IMR-90 (cell line): Measurements from ENCODE around the gene GALNT14. TPM values are rescaled to one million over a fixed set of nuclear protein-coding genes. Genes with fewer than 3 reads are reported as not detected.

ENCODE experiments used
- ATAC-seq: fragments of 200-7000 bp; cut with Tn5 transposase; 2 replicates; pipeline ENCODE4 v1.9.1; 2020; ENCODE audit warnings: low read depth, mild to moderate bottlenecking, moderate library complexity
- BruUV-seq: library from RNA; stranded (reverse); fragments of 400-500 nt; replicated peaks from 2 replicates; lab custom pipeline; 2021; lab: Mats Ljungman, UMichigan
- CTCF ChIA-PET: fragments of 300-600 bp; formaldehyde crosslinking; extraction: SDS; loops from one replicate; lab custom pipeline; 2021; ENCODE audit warnings: antibody characterized with exemption; lab: Yijun Ruan, JAX
- POLR2A ChIA-PET: fragments of 300-600 bp; sonication (Branson Sonifier 250); formaldehyde crosslinking; loops from one replicate; lab custom pipeline; 2022; ENCODE audit warnings: antibody characterized with exemption; ENCODE audit not compliant: unreplicated experiment; lab: Charles Lee
- DNase-seq: peaks from one replicate; pipeline ENCODE4 v3.0.0; 2013
- H2AFZ ChIP-seq: replicated peaks from 2 replicates; pipeline ENCODE3; 2013; ENCODE audit warnings: low read length, mild to moderate bottlenecking; ENCODE audit not compliant: poor library complexity
- H2AK5ac ChIP-seq: 2 replicates; pipeline ENCODE4 v1.6.1; 2013; ENCODE audit warnings: low read depth, low read length, inconsistent platforms
- H2AK9ac ChIP-seq: replicated peaks from 2 replicates; pipeline ENCODE3; 2013; ENCODE audit warnings: mild to moderate bottlenecking, low read depth, low read length, moderate library complexity; ENCODE audit not compliant: poor library complexity
- H2BK120ac ChIP-seq: 2 replicates; pipeline ENCODE4 v1.6.1; 2013; ENCODE audit warnings: low read depth, low read length, inconsistent platforms
- H2BK15ac ChIP-seq: 3 replicates; pipeline ENCODE4 v1.6.1; 2013; ENCODE audit warnings: low read depth, low read length, inconsistent platforms
- H2BK20ac ChIP-seq: 2 replicates; pipeline ENCODE4 v1.6.1; 2013; ENCODE audit warnings: low read depth, mild to moderate bottlenecking, inconsistent platforms, low read length, moderate library complexity
- H2BK5ac ChIP-seq: 2 replicates; pipeline ENCODE4 v1.6.1; 2013; ENCODE audit warnings: mild to moderate bottlenecking, low read depth, low read length, inconsistent platforms; ENCODE audit not compliant: poor library complexity, severe bottlenecking
- H3K14ac ChIP-seq: replicated peaks from 2 replicates; pipeline ENCODE4 v1.6.1; 2013; ENCODE audit warnings: low read depth, low read length, inconsistent platforms
- H3K18ac ChIP-seq: 2 replicates; pipeline ENCODE4 v1.6.1; 2013; ENCODE audit warnings: low read depth, low read length, control low read depth
- H3K23ac ChIP-seq: 2 replicates; pipeline ENCODE4 v1.6.1; 2013; ENCODE audit warnings: low read depth, low read length, inconsistent platforms
- H3K27ac ChIP-seq: 2 replicates; pipeline ENCODE4 v1.5.1; 2013; ENCODE audit warnings: mild to moderate bottlenecking, control low read depth, low read length; ENCODE audit not compliant: insufficient read depth
- H3K27me3 ChIP-seq: 2 replicates; pipeline ENCODE4 v1.6.1; 2013; ENCODE audit warnings: low read length; ENCODE audit not compliant: control insufficient read depth, insufficient read depth
- H3K36me3 ChIP-seq: 2 replicates; pipeline ENCODE4 v1.6.1; 2013; ENCODE audit warnings: low read length, mixed read lengths; ENCODE audit not compliant: control insufficient read depth, insufficient read depth
- H3K4ac ChIP-seq: 2 replicates; pipeline ENCODE4 v1.6.1; 2013; ENCODE audit warnings: low read depth, low read length, inconsistent platforms
- H3K4me1 ChIP-seq: 2 replicates; pipeline ENCODE4 v1.6.1; 2013; ENCODE audit warnings: low read length, mixed read lengths; ENCODE audit not compliant: control insufficient read depth, insufficient read depth
- H3K4me2 ChIP-seq: 2 replicates; pipeline ENCODE4 v1.6.1; 2013; ENCODE audit warnings: low read depth, mild to moderate bottlenecking, control low read depth, low read length, moderate library complexity
- H3K4me3 ChIP-seq: 2 replicates; pipeline ENCODE4 v1.5.1; 2013; ENCODE audit warnings: low read depth, mild to moderate bottlenecking, control low read depth, low read length, moderate library complexity; ENCODE audit not compliant: insufficient read depth
- H3K56ac ChIP-seq: 2 replicates; pipeline ENCODE4 v1.6.1; 2013; ENCODE audit warnings: low read length, inconsistent platforms; ENCODE audit not compliant: insufficient read depth; ENCODE audit errors: extremely low read depth
- H3K79me1 ChIP-seq, 2 experiments: 2 replicates each; pipeline ENCODE4 v1.6.1; 2013; ENCODE audit warnings: low read length in 2 of 2, inconsistent platforms in 1 of 2, low read depth in 1 of 2
- H3K9ac ChIP-seq: 2 replicates; pipeline ENCODE4 v1.6.1; 2013; ENCODE audit warnings: low read depth, low read length, control low read depth
- H3K9me1 ChIP-seq: 2 replicates; pipeline ENCODE4 v1.6.1; 2013; ENCODE audit warnings: low read length, inconsistent platforms; ENCODE audit not compliant: insufficient read depth
- H3K9me3 ChIP-seq: 2 replicates; pipeline ENCODE4 v1.6.1; 2013; ENCODE audit warnings: low read length; ENCODE audit not compliant: control insufficient read depth, insufficient read depth
- H4K20me1 ChIP-seq: 2 replicates; pipeline ENCODE4 v1.6.1; 2013; ENCODE audit warnings: low read length, inconsistent platforms; ENCODE audit not compliant: insufficient read depth
- H4K5ac ChIP-seq: 2 replicates; pipeline ENCODE4 v1.6.1; 2013; ENCODE audit warnings: mild to moderate bottlenecking, low read depth, low read length, control low read depth
- H4K8ac ChIP-seq, 2 experiments: 2 replicates each; pipeline ENCODE4 v1.6.1; 2013; ENCODE audit warnings: low read depth in 2 of 2, low read length in 2 of 2, control low read depth in 1 of 2, inconsistent platforms in 1 of 2
- H4K91ac ChIP-seq: 2 replicates; pipeline ENCODE4 v1.6.1; 2013; ENCODE audit warnings: low read depth, low read length, inconsistent platforms; ENCODE audit not compliant: insufficient read depth
- CEBPB ChIP-seq: IDR thresholded peaks from 2 replicates; pipeline ENCODE4 v1.6.1; 2012; ENCODE audit warnings: low read depth, low read length, improper control_type of control experiment
- CHD1 ChIP-seq: IDR thresholded peaks from 2 replicates; pipeline ENCODE4 v1.6.1; 2012; ENCODE audit warnings: low read depth, low read length, improper control_type of control experiment
- FOS ChIP-seq: fragments of 150-350 bp; IDR thresholded peaks from 2 replicates; pipeline ENCODE4 v1.6.1; 2016; ENCODE audit warnings: low read depth, low read length
- MAFK ChIP-seq: IDR thresholded peaks from 2 replicates; pipeline ENCODE4 v1.6.1; 2012; ENCODE audit warnings: low read depth, low read length, improper control_type of control experiment
- MAZ ChIP-seq: IDR thresholded peaks from 2 replicates; pipeline ENCODE4 v1.6.1; 2012; ENCODE audit warnings: low read depth, mild to moderate bottlenecking, low read length, improper control_type of control experiment, moderate library complexity, borderline replicate concordance
- MXI1 ChIP-seq: IDR thresholded peaks from 2 replicates; pipeline ENCODE4 v1.6.1; 2012; ENCODE audit warnings: low read depth, mild to moderate bottlenecking, low read length, moderate library complexity, borderline replicate concordance
- POLR2A ChIP-seq: IDR thresholded peaks from 2 replicates; pipeline ENCODE4 v1.6.1; 2012; ENCODE audit warnings: mild to moderate bottlenecking, low read depth, low read length
- RCOR1 ChIP-seq: IDR thresholded peaks from 2 replicates; pipeline ENCODE4 v1.6.1; 2012; ENCODE audit warnings: mild to moderate bottlenecking, low read length, improper control_type of control experiment; ENCODE audit not compliant: insufficient replicate concordance
- SMC3 ChIP-seq: fragments of 150-350 bp; IDR thresholded peaks from 2 replicates; pipeline ENCODE4 v1.6.1; 2016; ENCODE audit warnings: low read depth, mild to moderate bottlenecking, antibody characterized with exemption, low read length, moderate library complexity
- WGBS, 2 experiments: methylation state at CpG; one replicate each; pipeline versions ENCODE4 v1.1.5 to v1.1.7; 2013; ENCODE audit warnings: missing lambda C conversion rate in 2 of 2; ENCODE audit not compliant: insufficient read length in 1 of 2; ENCODE audit errors: extremely low coverage in 2 of 2; 5-methylcytosine and 5-hydroxymethylcytosine counted together
- dilution Hi-C: fragments of 300-500 bp; cut with HindIII; formaldehyde crosslinking; loops from one replicate; pipeline ENCODE4 v1.14.3; 2018; ENCODE audit warnings: low sequenced_read_pairs; ENCODE audit not compliant: unreplicated experiment
- in situ Hi-C: fragments of 300-500 bp; cut with MboI; formaldehyde crosslinking; loops from 3 replicates; pipeline ENCODE4 v1.14.3; 2019; ENCODE audit warnings: low sequenced_read_pairs, inconsistent platforms, mixed read lengths
- intact Hi-C: fragments of 100-400 bp; cut with micrococcal nuclease; formaldehyde crosslinking; loops from 2 replicates; pipeline ENCODE4 v1.10.0; 2022
- polyA plus RNA-seq, 3 experiments: library from polyadenylated mRNA; depleted of rRNA; stranded (reverse); fragments of >200 nt; gene quantifications; 2 replicates each; pipeline ENCODE4 v1.2.3, GENCODE V29; 2012; ENCODE audit warnings: low replicate concordance in 1 of 3
- total RNA-seq: library from RNA; depleted of rRNA; stranded (reverse); fragments of >200 nt; gene quantifications from 2 replicates; pipeline ENCODE4 v1.2.3, GENCODE V29; 2012
- TF ChIP-seq, protein P1 (sequence below): fragments of 150-350 bp; IDR thresholded peaks from 2 replicates; pipeline ENCODE4 v1.6.1; 2017; ENCODE audit warnings: mild to moderate bottlenecking, antibody characterized with exemption, low read length, low read depth
- TF ChIP-seq, protein P2 (sequence below): conservative IDR thresholded peaks from 2 replicates; pipeline ENCODE4 v1.5.1; 2012; ENCODE audit warnings: mild to moderate bottlenecking, low read depth, low read length, improper control_type of control experiment

GALNT14 gene
- total and polyA plus RNA-seq, 2 of the 4 experiments (the other 2 are of a cell fraction) = 0.15 to 0.18 TPM

DNA sequence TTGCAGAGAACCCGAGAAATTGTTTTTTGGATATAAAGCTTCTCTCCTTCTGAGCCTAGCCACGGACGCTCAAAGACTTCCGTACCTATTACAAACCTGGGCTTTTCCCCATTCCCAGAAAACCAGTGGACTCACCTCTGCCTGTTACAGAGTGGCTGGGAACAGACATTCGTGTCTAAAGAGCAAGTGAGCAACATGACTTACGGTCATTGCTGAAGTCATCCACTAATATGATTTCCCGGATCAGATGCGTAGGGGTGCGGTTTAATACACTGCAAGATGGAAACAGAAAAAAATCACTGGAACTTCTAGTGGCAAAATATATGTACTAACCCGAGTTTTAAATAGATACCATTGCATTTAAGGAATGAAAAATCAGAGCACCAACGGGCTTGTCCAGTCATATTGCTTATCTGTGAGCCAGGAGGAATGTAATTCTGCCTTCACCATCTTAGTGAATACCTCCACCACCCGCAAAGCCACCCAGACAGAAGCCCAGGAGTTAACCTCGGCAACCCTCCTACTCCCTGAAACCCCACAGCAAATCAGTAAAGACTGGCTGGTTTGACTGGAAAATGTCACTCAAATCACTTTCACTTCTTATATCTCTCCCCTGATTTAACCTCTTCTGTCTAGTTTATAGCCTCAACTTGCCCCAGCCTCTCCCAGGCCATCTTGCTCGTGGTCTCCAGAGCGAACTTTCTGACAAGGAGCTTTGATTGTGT, 179.9 kb downstream of the GALNT14 start:
- no peaks in the 10 kb centered on the region for H3K79me1 ChIP-seq
- no peak overlapping the region for H2AK9ac ChIP-seq
- no peak overlapping the region for H3K23ac ChIP-seq
- no peak overlapping the region for H3K56ac ChIP-seq
- ATAC-seq = no peak
- CTCF ChIA-PET = no interaction called here
- no peaks in the 10 kb centered on the region for H4K20me1 ChIP-seq
- no peak overlapping the region for H2AFZ ChIP-seq
- no peak overlapping the region for H2AK5ac ChIP-seq
- H2BK15ac ChIP-seq = no peak overlapping the region
- no peak overlapping the region for H3K4ac ChIP-seq
- H3K9me3 ChIP-seq = no peaks in the 10 kb centered on the region
- in situ Hi-C loops = no loop called here
- BruUV-seq = no TSS peak
- no peak overlapping the region for H2BK20ac ChIP-seq
- H3K27ac ChIP-seq = no peak overlapping the region
- H2BK5ac ChIP-seq = no peak overlapping the region
- intact Hi-C loops = no loop called here
- H4K91ac ChIP-seq = no peak overlapping the region
- no peak overlapping the region for H3K14ac ChIP-seq
- dilution Hi-C loops = no loop called here
- H3K9me1 ChIP-seq = no peaks in the 10 kb centered on the region
- no peak overlapping the region for H3K18ac ChIP-seq
- H4K5ac ChIP-seq = no peak overlapping the region
- H3K9ac ChIP-seq = no peak overlapping the region
- H3K4me3 ChIP-seq = no peak overlapping the region
- no peak for TF ChIP-seq CEBPB
- no peak for TF ChIP-seq MAFK
- no peak for TF ChIP-seq MXI1
- no peak for TF ChIP-seq POLR2A
- TF ChIP-seq, protein P1, sequence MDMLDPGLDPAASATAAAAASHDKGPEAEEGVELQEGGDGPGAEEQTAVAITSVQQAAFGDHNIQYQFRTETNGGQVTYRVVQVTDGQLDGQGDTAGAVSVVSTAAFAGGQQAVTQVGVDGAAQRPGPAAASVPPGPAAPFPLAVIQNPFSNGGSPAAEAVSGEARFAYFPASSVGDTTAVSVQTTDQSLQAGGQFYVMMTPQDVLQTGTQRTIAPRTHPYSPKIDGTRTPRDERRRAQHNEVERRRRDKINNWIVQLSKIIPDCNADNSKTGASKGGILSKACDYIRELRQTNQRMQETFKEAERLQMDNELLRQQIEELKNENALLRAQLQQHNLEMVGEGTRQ = no peak
- TF ChIP-seq, protein P2, sequence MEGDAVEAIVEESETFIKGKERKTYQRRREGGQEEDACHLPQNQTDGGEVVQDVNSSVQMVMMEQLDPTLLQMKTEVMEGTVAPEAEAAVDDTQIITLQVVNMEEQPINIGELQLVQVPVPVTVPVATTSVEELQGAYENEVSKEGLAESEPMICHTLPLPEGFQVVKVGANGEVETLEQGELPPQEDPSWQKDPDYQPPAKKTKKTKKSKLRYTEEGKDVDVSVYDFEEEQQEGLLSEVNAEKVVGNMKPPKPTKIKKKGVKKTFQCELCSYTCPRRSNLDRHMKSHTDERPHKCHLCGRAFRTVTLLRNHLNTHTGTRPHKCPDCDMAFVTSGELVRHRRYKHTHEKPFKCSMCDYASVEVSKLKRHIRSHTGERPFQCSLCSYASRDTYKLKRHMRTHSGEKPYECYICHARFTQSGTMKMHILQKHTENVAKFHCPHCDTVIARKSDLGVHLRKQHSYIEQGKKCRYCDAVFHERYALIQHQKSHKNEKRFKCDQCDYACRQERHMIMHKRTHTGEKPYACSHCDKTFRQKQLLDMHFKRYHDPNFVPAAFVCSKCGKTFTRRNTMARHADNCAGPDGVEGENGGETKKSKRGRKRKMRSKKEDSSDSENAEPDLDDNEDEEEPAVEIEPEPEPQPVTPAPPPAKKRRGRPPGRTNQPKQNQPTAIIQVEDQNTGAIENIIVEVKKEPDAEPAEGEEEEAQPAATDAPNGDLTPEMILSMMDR = no peak
- TF ChIP-seq SMC3 = no peak
- TF ChIP-seq MAZ = no peak
- TF ChIP-seq FOS = no peak
- no peak for TF ChIP-seq CHD1
- no peak for TF ChIP-seq RCOR1
- POLR2A ChIA-PET = no interaction called here
- no peaks in the 10 kb centered on the region for H3K36me3 ChIP-seq
- H3K4me1 ChIP-seq = no peaks in the 10 kb centered on the region
- no peak for DNase-seq
- no peak overlapping the region for H4K8ac ChIP-seq
- no peak overlapping the region for H2BK120ac ChIP-seq
- H3K27me3 ChIP-seq = no peaks in the 10 kb centered on the region
- 64% methylated on average over 6 of the region's 15 CpGs; no CpG with 5 or more reads in 1 of the 2 experiments for WGBS, 2 experiments
- H3K4me2 ChIP-seq = no peak overlapping the region
